Prostate gland (tissue), 2 donors: ENCODE data around the gene TMEM198.

Experiments used
- POLR2A ChIP-seq: fragments of 450-650 bp; IDR thresholded peaks from one replicate; pipeline ENCODE4 v1.6.1; 2016; ENCODE audit warnings: antibody characterized with exemption, mild to moderate bottlenecking
- TF ChIP-seq, protein P1 (sequence below), 4 experiments: fragments of 200-600 bp in 2 of 4; fragments of 450-650 bp in 2 of 4; sonication (generic) in 2 of 4; IDR thresholded peaks; 1 replicate in 3 of 4; 2 replicates in 1 of 4; pipeline ENCODE4 v1.5.1; 2016 to 2019; ENCODE audit warnings: antibody characterized with exemption in 4 of 4, mild to moderate bottlenecking in 2 of 4, moderate library complexity in 2 of 4

DNA sequence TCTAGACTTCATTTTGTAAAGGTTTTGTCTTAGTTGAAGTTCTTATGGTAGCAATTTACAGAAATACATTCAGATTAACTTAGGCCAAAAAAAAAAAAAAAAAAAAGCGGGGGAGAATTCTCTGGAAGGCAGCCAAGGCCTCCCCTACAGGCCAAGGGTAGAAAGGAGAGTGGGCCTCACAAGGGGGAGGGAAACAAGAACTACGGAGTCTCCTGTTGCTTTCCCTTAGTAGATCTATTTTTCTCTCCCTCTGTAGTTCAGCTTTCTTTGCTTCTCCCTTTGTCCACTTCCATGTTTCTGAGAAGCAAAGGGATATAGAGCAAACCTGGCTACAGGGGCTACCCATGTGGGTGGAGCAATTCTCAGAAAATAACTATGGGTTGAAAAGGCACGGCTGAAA, 51.4 kb downstream of the TMEM198 start:
- TF ChIP-seq POLR2A, result no peak
- TF ChIP-seq, protein P1, sequence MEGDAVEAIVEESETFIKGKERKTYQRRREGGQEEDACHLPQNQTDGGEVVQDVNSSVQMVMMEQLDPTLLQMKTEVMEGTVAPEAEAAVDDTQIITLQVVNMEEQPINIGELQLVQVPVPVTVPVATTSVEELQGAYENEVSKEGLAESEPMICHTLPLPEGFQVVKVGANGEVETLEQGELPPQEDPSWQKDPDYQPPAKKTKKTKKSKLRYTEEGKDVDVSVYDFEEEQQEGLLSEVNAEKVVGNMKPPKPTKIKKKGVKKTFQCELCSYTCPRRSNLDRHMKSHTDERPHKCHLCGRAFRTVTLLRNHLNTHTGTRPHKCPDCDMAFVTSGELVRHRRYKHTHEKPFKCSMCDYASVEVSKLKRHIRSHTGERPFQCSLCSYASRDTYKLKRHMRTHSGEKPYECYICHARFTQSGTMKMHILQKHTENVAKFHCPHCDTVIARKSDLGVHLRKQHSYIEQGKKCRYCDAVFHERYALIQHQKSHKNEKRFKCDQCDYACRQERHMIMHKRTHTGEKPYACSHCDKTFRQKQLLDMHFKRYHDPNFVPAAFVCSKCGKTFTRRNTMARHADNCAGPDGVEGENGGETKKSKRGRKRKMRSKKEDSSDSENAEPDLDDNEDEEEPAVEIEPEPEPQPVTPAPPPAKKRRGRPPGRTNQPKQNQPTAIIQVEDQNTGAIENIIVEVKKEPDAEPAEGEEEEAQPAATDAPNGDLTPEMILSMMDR (IDR thresholded peaks at IDR 0.05), result no peak
